Neural cell (in vitro differentiated cells): Measurements from ENCODE around the gene MYO9B. TPM values are rescaled to one million over a fixed set of nuclear protein-coding genes. Genes with fewer than 3 reads are reported as not detected.
A peak's percentile ranks its signal among the peaks of the same experiment; 100 is the strongest.

Source experiments
- H2AFZ ChIP-seq: fragments of 200-600, 300-800 bp; sonication (generic), shearing (Covaris generic); 2 replicates; pipeline ENCODE4 v1.6.0; 2014; ENCODE audit warnings: low read depth, mild to moderate bottlenecking, antibody characterized with exemption, low read length, moderate library complexity
- H3F3A ChIP-seq: fragments of 200-600 bp; shearing (Covaris generic); 2 replicates; pipeline ENCODE4 v1.6.1; 2016; ENCODE audit warnings: mild to moderate bottlenecking, moderate library complexity, mixed read lengths, antibody characterized with exemption, low read length; ENCODE audit not compliant: insufficient read depth, poor library complexity, severe bottlenecking
- H3K27ac ChIP-seq: fragments of 200-600, 300-800 bp; sonication (generic), shearing (Covaris generic); 2 replicates; pipeline ENCODE4 v1.5.1; 2014; ENCODE audit warnings: mild to moderate bottlenecking, low read length, moderate library complexity
- H3K27me3 ChIP-seq: fragments of 300-800, 200-600 bp; sonication (generic), shearing (Covaris generic); 2 replicates; pipeline ENCODE4 v1.6.0; 2014; ENCODE audit warnings: mild to moderate bottlenecking, low read depth, low read length, moderate library complexity; ENCODE audit not compliant: insufficient read depth
- H3K36me3 ChIP-seq: fragments of 300-800, 200-600 bp; sonication (generic), shearing (Covaris generic); 2 replicates; pipeline ENCODE4 v1.5.1; 2014; ENCODE audit warnings: mild to moderate bottlenecking, antibody characterized with exemption, low read length, moderate library complexity; ENCODE audit not compliant: insufficient read depth
- H3K4me2 ChIP-seq: fragments of 300-800, 200-600 bp; sonication (generic), shearing (Covaris generic); 2 replicates; pipeline ENCODE4 v1.6.0; 2014; ENCODE audit warnings: mild to moderate bottlenecking, low read length
- H3K4me3 ChIP-seq: fragments of 300-800, 200-600 bp; sonication (generic), shearing (Covaris generic); 2 replicates; pipeline ENCODE4 v1.5.1; 2014; ENCODE audit warnings: mild to moderate bottlenecking, low read length, moderate library complexity
- H3K79me2 ChIP-seq: fragments of 200-600 bp; shearing (Covaris generic); replicated peaks from 2 replicates; pipeline ENCODE4 v1.6.0; 2014; ENCODE audit warnings: mild to moderate bottlenecking, low read length, moderate library complexity; ENCODE audit not compliant: insufficient read depth
- H3K9ac ChIP-seq: fragments of 300-800, 200-600 bp; sonication (generic), shearing (Covaris generic); 2 replicates; pipeline ENCODE4 v1.6.1; 2016; ENCODE audit warnings: mild to moderate bottlenecking, low read length, mixed read lengths
- H3K9me2 ChIP-seq: fragments of 200-600 bp; shearing (Covaris generic); 2 replicates; pipeline ENCODE4 v1.6.1; 2016; ENCODE audit warnings: mild to moderate bottlenecking, low read length, mixed read lengths; ENCODE audit not compliant: insufficient read depth
- H3K9me3 ChIP-seq: fragments of 200-600, 300-800 bp; sonication (generic), shearing (Covaris generic); 2 replicates; pipeline ENCODE4 v1.6.1; 2016; ENCODE audit warnings: mild to moderate bottlenecking, mixed run types, low read length, moderate library complexity, mixed read lengths
- H4K20me1 ChIP-seq: fragments of 200-600 bp; shearing (Covaris generic); 2 replicates; pipeline ENCODE4 v1.6.1; 2016; ENCODE audit warnings: mild to moderate bottlenecking, mixed run types; ENCODE audit not compliant: insufficient read depth
- EP300 ChIP-seq: fragments of 450-650 bp; conservative IDR thresholded peaks from 2 replicates; pipeline ENCODE4 v1.6.1; 2014; ENCODE audit warnings: antibody characterized with exemption, mild to moderate bottlenecking, moderate library complexity; ENCODE audit not compliant: poor library complexity, severe bottlenecking
- EZH2 ChIP-seq: fragments of 200-600, 300-800 bp; shearing (Covaris generic), sonication (generic); IDR thresholded peaks from 2 replicates; pipeline ENCODE4 v1.6.1; 2014; ENCODE audit warnings: antibody characterized with exemption, low read length, borderline replicate concordance, mild to moderate bottlenecking; ENCODE audit not compliant: insufficient read depth, poor library complexity, severe bottlenecking
- MXI1 ChIP-seq: fragments of 450-650 bp; conservative IDR thresholded peaks from 2 replicates; pipeline ENCODE4 v1.6.1; 2014; ENCODE audit warnings: antibody characterized with exemption, mild to moderate bottlenecking; ENCODE audit not compliant: poor library complexity, severe bottlenecking
- POLR2AphosphoS5 ChIP-seq: IDR thresholded peaks from 2 replicates; pipeline ENCODE4 v1.6.1; 2012
- RAD21 ChIP-seq: fragments of 450-650 bp; conservative IDR thresholded peaks from 2 replicates; pipeline ENCODE4 v1.6.1; 2014; ENCODE audit warnings: antibody characterized with exemption, mild to moderate bottlenecking, moderate library complexity
- SMC3 ChIP-seq: fragments of 450-650 bp; conservative IDR thresholded peaks from 2 replicates; pipeline ENCODE4 v1.6.1; 2014; ENCODE audit warnings: antibody characterized with exemption, mild to moderate bottlenecking, moderate library complexity; ENCODE audit not compliant: poor library complexity
- TAF1 ChIP-seq: IDR thresholded peaks from 2 replicates; pipeline ENCODE4 v1.6.1; 2012; ENCODE audit warnings: low read depth
- polyA plus RNA-seq: library from polyadenylated mRNA; depleted of rRNA; stranded (reverse); fragments of >200 nt; gene quantifications from 2 replicates; pipeline ENCODE4 v1.2.3, GENCODE V29; 2014
- TF ChIP-seq, protein P1 (sequence below): fragments of 450-650 bp; IDR thresholded peaks from 2 replicates; pipeline ENCODE4 v1.5.1; 2014; ENCODE audit warnings: antibody characterized with exemption, mild to moderate bottlenecking, moderate library complexity; ENCODE audit not compliant: poor library complexity, severe bottlenecking
- TF ChIP-seq, protein P2 (sequence below): IDR thresholded peaks from 2 replicates; pipeline ENCODE4 v1.6.1; 2012; ENCODE audit warnings: borderline replicate concordance

MYO9B gene
- polyA plus RNA-seq, 1 donor from 2014 or later = 27.2 TPM

DNA sequence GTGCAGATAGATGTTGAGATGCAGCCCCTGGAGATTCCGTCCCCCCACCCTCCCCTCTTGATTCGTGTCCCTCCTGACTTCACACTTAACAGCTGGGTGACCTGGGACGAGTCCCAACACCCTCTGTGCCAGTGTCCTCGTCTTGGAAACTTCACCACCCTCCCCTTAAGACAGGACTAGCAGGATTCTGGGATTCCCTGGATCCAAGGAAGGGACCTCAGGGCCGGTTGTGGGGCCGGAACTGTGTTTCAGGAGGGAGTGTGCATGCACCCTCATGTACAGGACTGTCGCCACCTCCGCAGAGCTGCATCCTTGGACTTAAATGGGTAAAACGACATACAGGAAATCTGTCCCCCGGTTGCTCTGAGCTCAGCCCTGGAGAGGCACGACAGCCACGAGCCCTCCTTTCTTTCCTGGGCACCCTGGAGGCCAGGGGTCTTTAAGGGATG is 990 bp downstream of the MYO9B start:
- Histone ChIP-seq H3K9me3 (no peaks in the 10 kb centered on the region), H3K27me3 (no peaks in the 10 kb centered on the region), H2AFZ (peak overlapping the region; percentile 65), H3K36me3 (no peaks in the 10 kb centered on the region), H3F3A (no peaks in the 10 kb centered on the region), H3K27ac (peak overlapping the region; percentile 70), H4K20me1 (no peaks in the 10 kb centered on the region), H3K9me2 (no peaks in the 10 kb centered on the region), H3K4me3 (peak overlapping the region; percentile 94), H3K4me2 (peak overlapping the region; percentile 55), H3K9ac (peak overlapping the region; percentile 75), H3K79me2 (peaks cover 40% of the 10 kb centered on the region)
- TF ChIP-seq EZH2 (no peak), SMC3 (no peak), RAD21 (no peak), EP300 (no peak), POLR2AphosphoS5 (no peak), MXI1 (no peak), TAF1 (no peak)
- TF ChIP-seq, protein P1, sequence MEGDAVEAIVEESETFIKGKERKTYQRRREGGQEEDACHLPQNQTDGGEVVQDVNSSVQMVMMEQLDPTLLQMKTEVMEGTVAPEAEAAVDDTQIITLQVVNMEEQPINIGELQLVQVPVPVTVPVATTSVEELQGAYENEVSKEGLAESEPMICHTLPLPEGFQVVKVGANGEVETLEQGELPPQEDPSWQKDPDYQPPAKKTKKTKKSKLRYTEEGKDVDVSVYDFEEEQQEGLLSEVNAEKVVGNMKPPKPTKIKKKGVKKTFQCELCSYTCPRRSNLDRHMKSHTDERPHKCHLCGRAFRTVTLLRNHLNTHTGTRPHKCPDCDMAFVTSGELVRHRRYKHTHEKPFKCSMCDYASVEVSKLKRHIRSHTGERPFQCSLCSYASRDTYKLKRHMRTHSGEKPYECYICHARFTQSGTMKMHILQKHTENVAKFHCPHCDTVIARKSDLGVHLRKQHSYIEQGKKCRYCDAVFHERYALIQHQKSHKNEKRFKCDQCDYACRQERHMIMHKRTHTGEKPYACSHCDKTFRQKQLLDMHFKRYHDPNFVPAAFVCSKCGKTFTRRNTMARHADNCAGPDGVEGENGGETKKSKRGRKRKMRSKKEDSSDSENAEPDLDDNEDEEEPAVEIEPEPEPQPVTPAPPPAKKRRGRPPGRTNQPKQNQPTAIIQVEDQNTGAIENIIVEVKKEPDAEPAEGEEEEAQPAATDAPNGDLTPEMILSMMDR = no peak
- TF ChIP-seq, protein P2, sequence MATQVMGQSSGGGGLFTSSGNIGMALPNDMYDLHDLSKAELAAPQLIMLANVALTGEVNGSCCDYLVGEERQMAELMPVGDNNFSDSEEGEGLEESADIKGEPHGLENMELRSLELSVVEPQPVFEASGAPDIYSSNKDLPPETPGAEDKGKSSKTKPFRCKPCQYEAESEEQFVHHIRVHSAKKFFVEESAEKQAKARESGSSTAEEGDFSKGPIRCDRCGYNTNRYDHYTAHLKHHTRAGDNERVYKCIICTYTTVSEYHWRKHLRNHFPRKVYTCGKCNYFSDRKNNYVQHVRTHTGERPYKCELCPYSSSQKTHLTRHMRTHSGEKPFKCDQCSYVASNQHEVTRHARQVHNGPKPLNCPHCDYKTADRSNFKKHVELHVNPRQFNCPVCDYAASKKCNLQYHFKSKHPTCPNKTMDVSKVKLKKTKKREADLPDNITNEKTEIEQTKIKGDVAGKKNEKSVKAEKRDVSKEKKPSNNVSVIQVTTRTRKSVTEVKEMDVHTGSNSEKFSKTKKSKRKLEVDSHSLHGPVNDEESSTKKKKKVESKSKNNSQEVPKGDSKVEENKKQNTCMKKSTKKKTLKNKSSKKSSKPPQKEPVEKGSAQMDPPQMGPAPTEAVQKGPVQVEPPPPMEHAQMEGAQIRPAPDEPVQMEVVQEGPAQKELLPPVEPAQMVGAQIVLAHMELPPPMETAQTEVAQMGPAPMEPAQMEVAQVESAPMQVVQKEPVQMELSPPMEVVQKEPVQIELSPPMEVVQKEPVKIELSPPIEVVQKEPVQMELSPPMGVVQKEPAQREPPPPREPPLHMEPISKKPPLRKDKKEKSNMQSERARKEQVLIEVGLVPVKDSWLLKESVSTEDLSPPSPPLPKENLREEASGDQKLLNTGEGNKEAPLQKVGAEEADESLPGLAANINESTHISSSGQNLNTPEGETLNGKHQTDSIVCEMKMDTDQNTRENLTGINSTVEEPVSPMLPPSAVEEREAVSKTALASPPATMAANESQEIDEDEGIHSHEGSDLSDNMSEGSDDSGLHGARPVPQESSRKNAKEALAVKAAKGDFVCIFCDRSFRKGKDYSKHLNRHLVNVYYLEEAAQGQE = no peak

DNA sequence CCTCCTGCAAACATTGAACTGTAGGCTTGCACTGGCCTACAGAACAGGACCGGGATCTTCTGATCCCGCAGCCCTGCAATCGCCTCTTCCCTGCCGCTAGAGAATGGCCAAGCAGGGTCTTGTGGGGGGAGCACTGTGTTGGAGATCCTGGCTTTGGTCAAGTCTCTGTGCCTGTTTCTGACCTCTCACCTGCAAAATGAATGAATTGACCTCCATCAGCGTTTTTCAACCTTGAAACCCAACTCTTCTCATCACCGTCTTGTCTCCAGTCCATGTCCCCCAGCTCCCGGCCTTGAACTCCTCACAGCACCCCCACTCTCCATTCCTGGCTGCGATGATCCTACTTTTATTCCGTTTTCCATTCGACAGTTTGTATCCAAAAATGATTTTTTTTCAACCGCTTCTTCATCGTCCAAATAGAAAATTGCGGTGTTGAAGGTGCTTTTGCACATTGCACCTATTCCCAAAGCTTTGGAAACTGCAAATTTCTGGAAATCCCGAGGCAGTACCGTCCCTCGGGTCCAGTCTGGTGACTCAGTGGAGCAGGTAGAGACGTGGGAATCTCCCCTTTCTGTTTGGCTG is 2.0 kb downstream of the MYO9B start:
- no peak overlapping the region for H3K27ac ChIP-seq
- H4K20me1 ChIP-seq = no peaks in the 10 kb centered on the region
- peak overlapping the region; percentile 94 for H3K4me3 ChIP-seq
- peaks cover 40% of the 10 kb centered on the region for H3K79me2 ChIP-seq
- H3K4me2 ChIP-seq = no peak overlapping the region
- TF ChIP-seq EZH2 = no peak
- no peak for TF ChIP-seq SMC3
- TF ChIP-seq RAD21 = no peak
- TF ChIP-seq, protein P2 = no peak
- no peak for TF ChIP-seq POLR2AphosphoS5
- TF ChIP-seq, protein P1 = no peak
- TF ChIP-seq EP300 = no peak
- TF ChIP-seq TAF1 = no peak
- TF ChIP-seq MXI1 = no peak
- H3K9ac ChIP-seq = no peak overlapping the region
- H3F3A ChIP-seq = no peaks in the 10 kb centered on the region
- no peaks in the 10 kb centered on the region for H3K27me3 ChIP-seq
- H3K9me2 ChIP-seq = no peaks in the 10 kb centered on the region
- H3K36me3 ChIP-seq = no peaks in the 10 kb centered on the region
- no peak overlapping the region for H2AFZ ChIP-seq
- no peaks in the 10 kb centered on the region for H3K9me3 ChIP-seq
